Mesenchymal stem cell (in vitro differentiated cells and primary cell): ENCODE measurements around the gene TAOK1.

ENCODE experiments used
- DNase-seq: peaks from one replicate; pipeline ENCODE4 v3.0.0-alpha.2; 2013
- H2AFZ ChIP-seq: one replicate; pipeline ENCODE4 v1.6.1; 2013; ENCODE audit warnings: low read depth, mild to moderate bottlenecking, control low read depth, inconsistent platforms, low read length, moderate library complexity
- H2AK5ac ChIP-seq: 2 replicates; pipeline ENCODE4 v1.6.1; 2013; ENCODE audit warnings: low read length, moderate library complexity, mild to moderate bottlenecking, inconsistent platforms; ENCODE audit not compliant: severe bottlenecking
- H2BK120ac ChIP-seq: one replicate; pipeline ENCODE4 v1.6.1; 2013; ENCODE audit warnings: low read depth, mild to moderate bottlenecking, inconsistent platforms, low read length, moderate library complexity
- H2BK12ac ChIP-seq, 2 experiments: one replicate each; pipeline ENCODE4 v1.6.1; 2013; ENCODE audit warnings: inconsistent platforms in 2 of 2, low read length in 2 of 2, mild to moderate bottlenecking in 2 of 2, moderate library complexity in 2 of 2, control low read depth in 1 of 2
- H2BK15ac ChIP-seq: one replicate; pipeline ENCODE4 v1.6.1; 2013; ENCODE audit warnings: mild to moderate bottlenecking, low read depth, inconsistent platforms; ENCODE audit not compliant: poor library complexity, severe bottlenecking
- H2BK5ac ChIP-seq: 2 replicates; pipeline ENCODE4 v1.6.1; 2013; ENCODE audit warnings: low read depth, mild to moderate bottlenecking, low read length, control low read depth, inconsistent platforms; ENCODE audit not compliant: poor library complexity, severe bottlenecking
- H3K14ac ChIP-seq, 2 experiments: one replicate each; pipeline ENCODE4 v1.6.1; 2013; ENCODE audit warnings: inconsistent platforms in 2 of 2, low read length in 2 of 2, control low read depth in 1 of 2, mild to moderate bottlenecking in 1 of 2, moderate library complexity in 1 of 2
- H3K18ac ChIP-seq, 2 experiments: one replicate each; pipeline ENCODE4 v1.6.1; 2013; ENCODE audit warnings: inconsistent platforms in 2 of 2, low read length in 2 of 2, control low read depth in 1 of 2, low read depth in 1 of 2, mild to moderate bottlenecking in 1 of 2
- H3K23ac ChIP-seq, 2 experiments: one replicate each; pipeline ENCODE4 v1.6.1; 2013; ENCODE audit warnings: inconsistent platforms in 2 of 2, low read length in 2 of 2, mild to moderate bottlenecking in 2 of 2, moderate library complexity in 2 of 2, control low read depth in 1 of 2
- H3K27ac ChIP-seq: 2 replicates; pipeline ENCODE4 v1.5.1; 2013; ENCODE audit warnings: mild to moderate bottlenecking, moderate library complexity, low read length, control low read depth, inconsistent platforms; ENCODE audit not compliant: poor library complexity, severe bottlenecking
- H3K27me3 ChIP-seq, 2 experiments: 2 replicates each; pipeline versions ENCODE4 v1.6.1 to v1.7.0; 2013; ENCODE audit warnings: low read length in 2 of 2, mild to moderate bottlenecking in 2 of 2, moderate library complexity in 2 of 2, control low read depth in 1 of 2, inconsistent platforms in 1 of 2; ENCODE audit not compliant: control insufficient read depth in 1 of 2, insufficient read depth in 1 of 2
- H3K36me3 ChIP-seq, 2 experiments: 2 replicates each; pipeline versions ENCODE4 v1.6.1 to v1.7.0; 2013; ENCODE audit warnings: low read length in 2 of 2, control low read depth in 1 of 2, inconsistent platforms in 1 of 2, low read depth in 1 of 2, mild to moderate bottlenecking in 1 of 2; ENCODE audit not compliant: insufficient read depth in 2 of 2, control insufficient read depth in 1 of 2
- H3K4ac ChIP-seq, 2 experiments: one replicate each; pipeline ENCODE4 v1.6.1; 2013; ENCODE audit warnings: inconsistent platforms in 2 of 2, low read length in 2 of 2, mild to moderate bottlenecking in 2 of 2, moderate library complexity in 2 of 2, control low read depth in 1 of 2, low read depth in 1 of 2
- H3K4me1 ChIP-seq: 2 replicates; pipeline ENCODE4 v1.6.1; 2013; ENCODE audit warnings: low read depth, low read length, control low read depth; ENCODE audit not compliant: control insufficient read depth, insufficient read depth
- H3K4me2 ChIP-seq: 2 replicates; pipeline ENCODE4 v1.6.1; 2013; ENCODE audit warnings: low read length, mild to moderate bottlenecking, inconsistent platforms; ENCODE audit not compliant: poor library complexity, severe bottlenecking
- H3K4me3 ChIP-seq, 2 experiments: 2 replicates each; pipeline versions ENCODE4 v1.5.1 to v1.7.0; 2013; ENCODE audit warnings: low read length in 2 of 2, mild to moderate bottlenecking in 2 of 2, control low read depth in 1 of 2, low read depth in 1 of 2; ENCODE audit not compliant: insufficient read depth in 1 of 2
- H3K79me1 ChIP-seq: replicated peaks from 2 replicates; pipeline ENCODE4 v1.6.1; 2013; ENCODE audit warnings: mild to moderate bottlenecking, control low read depth, low read length, inconsistent platforms; ENCODE audit not compliant: poor library complexity, severe bottlenecking
- H3K9ac ChIP-seq: 2 replicates; pipeline ENCODE4 v1.7.0; 2013; ENCODE audit warnings: mild to moderate bottlenecking, low read length, moderate library complexity
- H3K9me3 ChIP-seq: 2 replicates; pipeline ENCODE4 v1.7.0; 2013; ENCODE audit warnings: mild to moderate bottlenecking, low read length; ENCODE audit not compliant: control insufficient read depth
- H4K8ac ChIP-seq: one replicate; pipeline ENCODE4 v1.6.1; 2013; ENCODE audit warnings: inconsistent platforms, mild to moderate bottlenecking, low read length, moderate library complexity
- H4K91ac ChIP-seq: one replicate; pipeline ENCODE4 v1.6.1; 2013; ENCODE audit warnings: mild to moderate bottlenecking, low read length, inconsistent platforms
- WGBS: methylation state at CpG from one replicate; pipeline ENCODE4 v1.1.7; 2013; ENCODE audit warnings: mixed read lengths; 5-methylcytosine and 5-hydroxymethylcytosine counted together

Gene TAOK1

DNA sequence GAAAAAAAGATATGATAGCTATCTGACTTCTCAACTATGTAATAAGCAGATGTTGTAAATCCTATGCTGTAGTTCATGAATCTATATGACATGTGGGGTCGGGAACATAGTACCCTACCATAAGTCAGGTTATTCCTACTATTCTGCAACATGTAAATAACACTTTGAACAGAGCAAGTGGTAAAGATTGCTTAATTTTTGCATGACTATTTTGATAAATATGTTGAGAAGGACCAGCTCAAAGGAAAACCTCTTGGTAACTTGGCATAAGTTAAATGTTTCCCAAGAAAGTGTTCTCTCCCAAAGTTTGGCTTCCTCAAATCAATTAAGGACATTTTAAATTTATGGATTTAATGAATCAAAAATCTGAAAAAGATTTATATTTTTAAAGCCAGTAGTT is 114.5 kb downstream of the TAOK1 start:
- H2BK15ac ChIP-seq, result no peak overlapping the region
- no peak overlapping the region for H3K4me3 ChIP-seq
- H4K91ac ChIP-seq, result no peak overlapping the region
- no peak overlapping the region for H2BK5ac ChIP-seq
- H3K14ac ChIP-seq, result no peak overlapping the region
- no peaks in the 10 kb centered on the region for H3K9me3 ChIP-seq
- no peak overlapping the region for H4K8ac ChIP-seq
- peak; percentile 23 for DNase-seq
- H3K23ac ChIP-seq, result no peak overlapping the region
- peaks cover 30 to 91% of the 10 kb centered on the region in 2 experiments for H3K36me3 ChIP-seq
- no CpG with 5 or more reads among the region's 1 CpG for WGBS
- no peak overlapping the region for H3K4ac ChIP-seq
- H2BK12ac ChIP-seq, result no peak overlapping the region
- peaks cover 19% of the 10 kb centered on the region for H3K79me1 ChIP-seq
- no peak overlapping the region for H3K9ac ChIP-seq
- no peak overlapping the region for H3K27ac ChIP-seq
- H3K27me3 ChIP-seq, result no peaks in the 10 kb centered on the region
- no peak overlapping the region for H2AK5ac ChIP-seq
- H2BK120ac ChIP-seq, result no peak overlapping the region
- H3K4me2 ChIP-seq, result no peak overlapping the region
- H3K4me1 ChIP-seq, result no peaks in the 10 kb centered on the region
- H2AFZ ChIP-seq, result no peak overlapping the region
- H3K18ac ChIP-seq, result no peak overlapping the region

DNA sequence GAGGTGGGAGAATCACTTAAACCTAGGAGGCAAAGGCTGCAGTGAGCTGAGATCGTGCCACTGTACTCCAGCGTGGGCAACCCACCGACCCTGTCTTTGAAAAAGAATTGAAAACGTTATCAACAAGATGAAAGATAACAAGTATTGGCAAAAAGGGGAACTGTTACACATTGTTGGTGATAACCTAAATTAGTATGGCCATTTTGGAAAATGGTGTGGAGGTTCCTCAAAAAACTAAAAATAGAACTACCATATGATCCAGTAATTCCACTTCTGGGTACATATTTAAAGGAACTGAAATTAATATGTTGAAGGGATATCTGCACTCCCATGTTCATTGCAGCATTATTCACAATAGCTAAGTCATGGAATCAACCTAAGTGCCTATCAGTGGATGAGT is 115.7 kb downstream of the TAOK1 start:
- Histone ChIP-seq H3K4me3 (no peak overlapping the region), H2BK15ac (no peak overlapping the region), H4K91ac (no peak overlapping the region), H3K23ac (no peak overlapping the region), H2AFZ (no peak overlapping the region), H3K18ac (no peak overlapping the region), H3K4me1 (no peaks in the 10 kb centered on the region), H3K9me3 (no peaks in the 10 kb centered on the region), H3K27me3 (no peaks in the 10 kb centered on the region), H3K9ac (no peak overlapping the region), H2BK5ac (no peak overlapping the region), H4K8ac (no peak overlapping the region), H2AK5ac (no peak overlapping the region), H3K36me3 (peaks cover 31 to 90% of the 10 kb centered on the region in 2 experiments), H3K4ac (no peak overlapping the region), H2BK120ac (no peak overlapping the region), H2BK12ac (no peak overlapping the region), H3K4me2 (no peak overlapping the region), H3K14ac (no peak overlapping the region), H3K79me1 (peaks cover 16% of the 10 kb centered on the region), H3K27ac (no peak overlapping the region)
- DNase-seq, result no peak
- 87% methylated on average over 4 of the region's 4 CpGs for WGBS

DNA sequence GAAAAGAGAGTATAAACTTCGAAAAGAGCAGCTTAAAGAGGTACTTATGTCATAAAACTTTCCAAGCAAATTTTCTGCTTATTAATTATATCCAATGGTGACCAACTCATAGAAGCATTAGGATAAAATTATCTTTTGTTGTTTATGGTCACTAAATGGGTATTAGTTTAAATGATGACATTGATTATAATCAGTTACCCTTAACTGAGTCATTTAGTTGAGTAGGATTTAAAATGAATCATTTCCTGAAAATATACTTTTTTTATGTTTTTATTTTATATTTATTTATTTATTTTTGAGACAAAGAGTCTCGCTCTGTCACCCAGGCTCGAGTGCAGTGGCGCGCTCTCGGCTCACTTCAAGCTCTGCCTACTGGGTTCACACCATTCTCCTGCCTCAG is 120.8 kb downstream of the TAOK1 start:
- peaks cover 3% of the 10 kb centered on the region for H3K4me1 ChIP-seq
- no peak overlapping the region for H2BK15ac ChIP-seq
- no peak overlapping the region for H2BK5ac ChIP-seq
- H3K14ac ChIP-seq, result no peak overlapping the region
- H3K23ac ChIP-seq, result no peak overlapping the region
- H3K4ac ChIP-seq, result no peak overlapping the region
- no peak overlapping the region for H2AK5ac ChIP-seq
- no peak for DNase-seq
- no peak overlapping the region for H3K9ac ChIP-seq
- H3K18ac ChIP-seq, result no peak overlapping the region
- WGBS, result 96% methylated on average over 5 of the region's 6 CpGs
- H2BK120ac ChIP-seq, result no peak overlapping the region
- H3K27ac ChIP-seq, result no peak overlapping the region
- no peak overlapping the region for H4K8ac ChIP-seq
- no peaks in the 10 kb centered on the region for H3K27me3 ChIP-seq
- H2BK12ac ChIP-seq, result no peak overlapping the region
- H2AFZ ChIP-seq, result no peak overlapping the region
- H3K79me1 ChIP-seq, result peaks cover 9% of the 10 kb centered on the region
- peaks cover 30 to 83% of the 10 kb centered on the region in 2 experiments for H3K36me3 ChIP-seq
- no peak overlapping the region for H4K91ac ChIP-seq
- no peaks in the 10 kb centered on the region for H3K9me3 ChIP-seq
- H3K4me2 ChIP-seq, result no peak overlapping the region
- no peak overlapping the region for H3K4me3 ChIP-seq

DNA sequence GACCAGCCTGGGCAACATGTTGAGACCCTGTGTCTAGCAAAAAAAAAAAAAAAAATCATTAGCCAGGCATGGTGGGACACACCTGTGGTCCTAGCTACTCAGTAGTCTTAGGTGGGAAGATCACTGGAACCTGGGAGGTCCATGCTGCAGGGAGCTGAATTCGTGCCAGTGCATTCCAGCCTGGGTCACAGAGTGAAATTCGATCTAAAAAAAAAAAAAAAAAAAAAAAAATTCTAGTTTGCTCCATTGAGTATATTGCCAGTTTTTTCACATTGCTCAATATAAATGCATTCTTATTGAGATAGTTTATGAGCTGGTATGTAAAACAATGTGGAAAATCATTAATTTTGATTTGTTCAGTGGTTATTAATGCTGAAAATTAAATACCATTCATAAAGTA is 124.6 kb downstream of the TAOK1 start:
- Histone ChIP-seq H3K14ac (no peak overlapping the region), H2AFZ (no peak overlapping the region), H3K79me1 (peaks cover 12% of the 10 kb centered on the region), H3K27me3 (no peaks in the 10 kb centered on the region), H3K4me2 (no peak overlapping the region), H3K36me3 (peaks cover 50 to 76% of the 10 kb centered on the region in 2 experiments), H2BK120ac (no peak overlapping the region), H2BK15ac (no peak overlapping the region), H3K4ac (no peak overlapping the region), H3K4me1 (peaks cover 3% of the 10 kb centered on the region), H3K4me3 (no peak overlapping the region), H3K9me3 (no peaks in the 10 kb centered on the region), H3K9ac (no peak overlapping the region), H2BK5ac (no peak overlapping the region), H2BK12ac (no peak overlapping the region), H3K18ac (no peak overlapping the region), H4K8ac (no peak overlapping the region), H3K27ac (no peak overlapping the region), H4K91ac (no peak overlapping the region), H3K23ac (no peak overlapping the region), H2AK5ac (no peak overlapping the region)
- no CpG with 5 or more reads among the region's 2 CpGs for whole genome bisulfite sequencing
- DNase-seq, result no peak
